ENCODE measurements around the gene CNKSR3.

Gene CNKSR3

GRCh38 chr6:154478021-154478700 is 32.3 kb downstream of the CNKSR3 start:
- no peak for DNase-seq

DNA sequence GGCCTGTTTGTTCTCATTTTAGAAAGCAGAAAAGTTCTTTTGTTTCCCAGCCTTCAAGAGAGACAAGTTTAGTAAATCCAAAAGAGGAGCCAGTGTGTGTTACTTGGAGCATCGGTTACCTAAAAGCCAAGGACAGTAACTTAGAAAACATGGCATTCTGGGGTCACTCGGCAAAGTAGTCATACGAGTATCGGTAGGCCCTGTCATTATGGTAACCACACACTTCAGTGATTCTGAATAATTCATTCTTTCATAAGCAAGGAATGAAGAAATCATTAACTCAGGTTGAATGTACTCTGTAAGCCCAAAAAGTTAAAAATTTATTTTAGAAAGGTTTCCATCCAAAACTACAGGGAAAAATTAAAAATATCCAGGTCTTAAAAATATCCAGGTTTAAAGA is 34.0 kb downstream of the CNKSR3 start:
- no peak for DNase-seq

DNA sequence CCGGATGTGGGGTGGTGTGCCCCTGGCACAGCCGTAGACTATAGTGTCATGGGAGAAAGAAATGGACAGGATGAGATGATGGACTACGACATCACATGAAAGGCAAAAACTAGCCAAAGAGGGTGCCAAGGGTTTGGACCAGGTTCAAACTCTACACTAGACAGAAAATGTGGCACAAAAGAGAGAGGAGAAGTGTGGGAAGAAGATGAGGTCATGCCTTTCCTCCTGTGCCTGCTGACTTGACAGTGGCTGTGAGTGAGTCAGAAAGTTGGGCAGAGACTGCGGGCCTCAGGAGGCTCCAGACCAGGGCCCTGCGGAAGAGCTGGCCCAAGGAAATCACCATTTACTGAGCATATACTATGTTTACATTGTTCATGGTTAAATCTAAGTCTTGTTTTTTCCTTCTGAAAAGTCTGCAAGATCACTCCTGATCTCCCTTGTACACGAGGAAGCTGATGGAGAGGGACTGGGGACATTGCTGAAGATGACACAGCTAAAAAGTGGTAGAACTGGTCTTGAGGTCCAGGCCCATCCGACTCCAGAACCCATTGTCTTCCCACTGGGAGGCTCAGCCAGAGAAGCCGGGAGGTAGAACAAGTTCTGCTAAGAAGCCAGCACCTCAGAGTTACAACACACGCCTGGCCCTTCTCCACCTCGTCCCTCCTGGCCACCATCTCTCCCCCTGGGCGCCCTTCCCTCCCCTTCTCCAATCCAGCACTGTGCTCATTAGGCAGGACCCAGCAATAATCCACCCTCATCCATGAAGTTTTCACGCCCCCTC is 35.6 kb downstream of the CNKSR3 start:
- no peak for DNase-seq

DNA sequence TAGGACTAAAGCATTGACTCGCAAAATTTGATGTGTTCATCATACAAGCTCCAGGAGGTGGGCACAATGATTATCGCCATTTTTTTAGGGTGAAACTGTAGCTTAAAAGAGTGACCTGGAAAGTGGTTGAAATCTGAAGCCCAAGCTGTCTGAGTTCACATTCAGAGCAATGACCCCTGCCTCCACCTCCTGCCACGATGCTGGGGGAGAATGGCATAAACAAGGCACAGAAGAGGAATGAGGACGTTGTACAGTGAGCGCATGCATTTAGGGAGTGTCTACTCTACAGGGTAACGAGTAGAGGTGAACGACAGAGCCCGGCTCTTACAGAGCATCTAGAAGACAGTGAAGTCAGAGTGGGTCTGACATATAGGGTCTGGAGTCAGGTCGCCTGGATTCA is 37.2 kb downstream of the CNKSR3 start:
- DNase-seq: no peak

DNA sequence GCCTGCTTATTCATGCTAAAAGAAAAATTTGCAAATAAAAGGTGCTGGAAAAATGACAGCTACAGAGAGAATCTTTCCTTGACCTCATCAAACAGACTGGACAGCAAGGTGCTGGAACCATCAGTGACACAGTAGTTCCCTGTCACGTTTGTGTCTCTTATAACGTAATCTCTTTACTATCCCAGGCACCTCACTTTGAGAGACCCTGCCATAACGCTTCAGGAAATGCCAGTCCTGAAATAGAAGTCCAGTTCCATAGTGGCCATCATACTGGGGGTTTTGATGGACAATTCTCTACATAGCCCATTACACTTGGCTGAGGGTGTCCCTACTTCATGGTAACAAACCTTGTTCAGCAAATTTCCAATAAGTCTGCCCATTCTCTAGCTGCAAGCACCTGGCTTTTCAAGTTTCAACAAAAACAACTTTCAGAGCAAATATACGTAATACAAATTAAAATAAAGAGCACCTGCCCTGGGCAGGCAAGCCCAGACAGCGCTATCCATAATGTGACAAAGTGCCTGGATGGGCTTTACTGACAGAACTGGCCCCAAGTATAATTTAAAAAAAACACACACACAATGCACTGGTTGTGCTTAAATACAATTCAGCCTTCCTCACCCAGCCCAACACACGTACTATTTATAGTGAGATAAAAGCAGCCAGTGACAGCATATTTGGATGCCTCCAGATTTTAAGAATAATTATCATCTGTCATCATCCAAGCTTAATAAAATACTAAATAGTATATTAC is 38.7 kb downstream of the CNKSR3 start:
- DNase-seq: no peak

- DNase-seq: no peak
These were observed 41.1 kb downstream of the CNKSR3 start for GRCh38 chr6:154469306-154469935.

DNA sequence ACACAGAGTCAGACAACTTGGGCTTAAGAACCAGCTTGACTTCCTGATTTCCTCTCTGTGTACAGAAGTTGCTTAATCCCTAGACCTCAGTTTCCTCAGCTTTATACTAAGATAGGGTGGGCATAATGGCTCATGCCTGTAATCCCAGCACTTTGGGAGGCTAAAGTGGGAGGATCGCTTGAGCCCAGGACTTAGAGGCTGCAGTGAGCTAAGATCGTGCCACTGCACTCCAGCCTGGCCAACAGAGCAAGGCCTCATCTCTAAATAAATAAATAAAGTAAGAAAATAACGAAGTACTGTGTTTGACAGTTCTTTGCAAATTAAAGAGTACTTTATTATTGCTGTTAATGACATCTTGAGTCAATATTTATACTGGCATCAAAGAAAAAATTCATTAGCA is 41.7 kb downstream of the CNKSR3 start:
- DNase-seq: no peak

DNA sequence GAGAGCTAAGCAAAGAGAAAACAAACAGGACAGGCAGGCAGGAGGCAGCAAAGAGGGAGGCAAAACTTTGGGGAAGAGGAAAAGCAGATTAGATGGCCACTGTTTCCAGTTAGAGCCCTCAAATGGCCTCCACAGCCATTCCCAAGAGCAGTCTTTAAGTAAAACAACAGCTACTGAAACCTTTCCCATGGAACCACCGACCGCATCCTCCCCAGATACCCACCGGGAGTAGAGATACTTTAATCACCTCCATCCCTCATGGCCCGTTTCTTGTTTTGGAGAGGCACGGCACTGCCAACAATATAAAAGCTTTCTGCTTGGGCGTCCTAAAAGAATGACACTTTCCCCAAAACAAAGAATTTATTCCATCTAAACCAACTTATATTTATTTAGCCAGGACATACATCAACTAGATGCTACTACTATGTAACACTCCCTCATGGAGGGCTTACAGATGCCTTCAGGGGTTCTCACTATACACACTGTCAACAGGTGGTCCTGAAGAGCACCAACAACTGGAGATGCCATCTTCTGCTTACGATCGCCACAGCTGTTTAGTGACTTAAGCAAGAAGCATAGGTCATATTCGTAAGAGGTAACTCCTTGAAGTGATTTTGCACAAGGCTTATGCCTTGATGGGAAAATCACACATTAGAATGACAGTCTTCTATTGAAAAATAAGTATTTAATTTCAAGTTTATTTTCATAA is 43.4 kb downstream of the CNKSR3 start:
- no peak for DNase-seq

GRCh38 chr6:154466139-154466538 is 44.3 kb downstream of the CNKSR3 start:
- DNase-seq: no peak

GRCh38 chr6:154463573-154464419 is 46.7 kb downstream of the CNKSR3 start:
- DNase-seq: no peak

DNA sequence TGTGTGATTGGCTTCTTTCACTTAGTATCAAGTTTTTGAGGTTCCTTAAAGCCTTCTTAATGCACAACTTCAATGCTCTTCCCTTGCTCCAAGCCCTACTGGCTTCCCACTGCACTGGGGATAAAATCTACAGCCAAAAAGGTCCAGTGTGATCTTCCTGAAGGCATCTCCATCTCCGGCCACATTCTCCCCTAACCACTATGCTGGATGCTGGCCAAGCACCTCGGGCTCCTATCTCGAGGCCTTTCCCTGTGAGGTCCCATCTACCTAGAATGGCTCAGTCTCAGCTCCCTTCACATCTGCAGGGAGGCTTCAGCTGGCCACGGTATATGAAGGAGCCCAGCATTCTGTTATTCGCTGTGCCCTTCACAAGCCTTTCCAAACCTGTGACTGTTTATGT is 48.1 kb downstream of the CNKSR3 start:
- no peak for DNase-seq

- DNase-seq: no peak
These were observed 49.1 kb downstream of the CNKSR3 start for GRCh38 chr6:154461348-154461747.

- DNase-seq: no peak
These were observed 50.0 kb downstream of the CNKSR3 start for GRCh38 chr6:154460306-154461071.

DNA sequence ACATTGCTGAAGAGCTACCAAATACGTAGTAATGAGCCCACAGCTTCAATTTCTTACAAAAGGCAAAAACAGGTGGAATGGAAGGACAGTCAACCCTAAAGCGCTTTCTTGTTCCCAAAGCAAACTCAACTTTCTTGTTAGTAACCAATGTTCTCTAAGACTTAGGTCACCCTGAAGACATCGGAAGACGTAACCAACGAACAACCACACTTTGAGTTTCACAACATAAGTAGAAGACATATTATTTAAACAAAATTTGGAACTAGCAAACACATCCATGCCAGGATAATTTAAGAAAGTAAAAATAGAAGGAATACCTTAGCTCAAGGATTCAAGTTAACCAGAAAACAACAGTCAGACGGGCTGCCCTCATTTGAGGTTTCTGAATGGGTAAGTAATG is 51.0 kb downstream of the CNKSR3 start:
- DNase-seq: no peak

DNA sequence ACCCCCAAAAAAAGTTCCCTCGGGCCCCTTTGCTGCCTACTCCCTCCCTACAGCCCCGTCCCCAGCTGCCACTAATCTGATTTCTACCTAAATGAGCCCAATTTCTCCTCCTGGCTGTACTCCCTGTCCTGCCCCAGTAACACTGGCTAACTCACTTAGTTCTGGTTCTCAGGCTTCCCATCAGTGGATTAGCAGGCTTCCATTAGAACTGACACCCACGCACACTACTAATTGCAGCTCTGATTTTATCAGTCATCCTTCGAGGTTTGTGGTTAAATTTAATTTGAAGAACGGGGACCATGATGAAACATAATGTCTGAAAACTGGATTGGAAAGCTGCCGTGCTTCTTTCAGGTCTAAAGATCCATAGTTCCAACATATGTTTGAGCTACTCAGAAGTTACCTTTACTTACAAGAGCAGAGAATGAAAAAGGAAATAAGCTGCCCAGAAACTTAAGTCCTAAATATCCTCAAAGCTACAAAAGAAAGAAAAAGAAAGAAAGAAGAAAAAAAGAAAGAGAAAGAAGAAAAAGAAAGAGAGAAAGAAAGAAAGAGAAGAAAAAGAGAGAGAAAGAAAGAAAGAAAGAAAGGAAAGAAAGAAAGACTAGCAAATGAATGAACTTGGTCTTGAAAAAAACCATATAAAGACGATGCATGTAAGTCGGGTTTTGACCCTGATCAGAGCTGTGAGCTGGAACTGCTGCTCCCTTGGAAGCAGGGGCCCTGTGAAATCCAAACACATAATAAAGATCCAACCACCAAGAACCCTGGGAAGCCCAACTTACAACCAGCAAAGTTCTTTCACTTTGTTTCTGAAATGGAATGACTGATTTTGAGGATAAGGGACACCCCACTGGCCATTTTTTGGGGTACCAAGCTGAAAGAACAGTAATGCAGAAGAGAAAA is 51.7 kb downstream of the CNKSR3 start:
- DNase-seq: no peak

- DNase-seq: peak; percentile 57
These were observed 52.6 kb downstream of the CNKSR3 start for GRCh38 chr6:154457881-154458284.

DNA sequence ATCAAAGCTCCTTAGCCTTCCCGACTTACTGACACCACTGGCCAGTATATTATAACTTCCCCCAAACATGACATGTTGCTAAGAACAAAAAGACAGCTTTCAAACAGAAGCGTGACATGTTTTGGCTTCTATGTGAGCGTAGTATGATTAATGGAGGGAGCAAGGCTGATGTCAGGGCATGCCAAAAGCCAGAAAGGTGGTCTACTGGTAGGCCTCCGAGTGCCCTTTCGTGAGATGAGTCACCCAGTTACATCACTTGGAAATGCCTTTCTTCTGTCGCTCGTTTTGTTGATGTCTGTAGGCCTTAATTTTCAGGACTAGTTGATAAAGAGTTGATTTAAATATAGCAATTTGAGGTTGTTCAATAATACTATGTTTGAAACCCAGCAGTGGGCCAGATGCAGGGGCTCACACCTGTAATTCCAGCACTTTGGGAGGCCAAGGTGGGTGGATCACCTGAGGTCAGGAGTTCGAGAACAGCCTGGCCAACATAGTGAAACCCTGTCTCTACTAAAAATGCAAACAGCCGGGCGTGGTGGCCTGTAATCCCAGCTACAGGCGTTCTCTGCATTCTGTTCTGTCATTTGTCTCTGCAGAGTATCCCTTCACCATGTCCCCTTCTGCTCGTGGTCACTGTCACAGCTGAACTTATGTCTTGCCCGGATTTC is 53.3 kb downstream of the CNKSR3 start:
- DNase-seq: no peak

DNA sequence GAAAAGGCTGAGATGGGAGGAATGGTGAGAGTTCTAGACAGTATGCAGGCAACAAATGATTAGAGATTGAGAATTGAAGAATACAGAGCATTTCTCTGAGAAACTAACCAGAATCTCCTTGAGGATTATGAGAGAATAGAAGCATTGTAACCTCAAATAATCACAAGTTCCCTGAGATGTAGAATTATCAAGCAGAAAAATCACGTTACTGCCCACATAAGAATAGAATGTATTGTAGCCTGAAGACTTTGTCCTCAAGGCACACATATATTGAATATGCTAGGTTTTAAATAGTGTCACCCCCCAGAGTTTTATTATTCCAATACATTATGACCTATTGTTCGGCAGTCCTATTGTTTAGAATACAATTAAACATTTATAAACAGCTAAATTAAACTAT is 57.2 kb downstream of the CNKSR3 start:
- DNase-seq: no peak

DNA sequence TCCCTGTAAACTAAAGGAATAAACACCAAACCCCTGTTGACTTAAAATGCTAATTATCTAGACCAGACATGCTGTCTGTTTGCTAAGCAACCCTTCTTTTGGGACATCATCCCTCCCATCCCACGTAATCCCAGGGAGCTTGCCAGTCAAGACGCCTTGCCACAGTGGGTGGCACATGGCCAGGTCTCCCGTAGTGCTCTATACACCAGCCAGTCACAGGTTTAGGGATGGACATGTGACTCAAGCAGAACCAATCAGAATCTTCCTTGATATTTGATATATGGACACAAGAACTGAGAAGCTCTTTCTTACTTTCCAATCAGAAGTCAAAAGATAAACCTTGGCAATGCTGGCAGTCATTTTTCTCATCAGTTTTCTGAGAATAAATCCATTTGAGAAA is 60.0 kb downstream of the CNKSR3 start:
- no peak for DNase-seq

Data from NCI-H1092 (cell line).